IMR-90 (cell line): ENCODE data around the gene VMAC. TPM values are rescaled to one million over a fixed set of nuclear protein-coding genes. Genes with fewer than 3 reads are reported as not detected.

ENCODE experiments used
- CHD1 ChIP-seq: IDR thresholded peaks from 2 replicates; pipeline ENCODE4 v1.6.1; 2012; ENCODE audit warnings: low read depth, low read length, improper control_type of control experiment
- CTCF ChIP-seq: conservative IDR thresholded peaks from 2 replicates; pipeline ENCODE4 v1.5.1; 2012; ENCODE audit warnings: mild to moderate bottlenecking, low read depth, low read length, improper control_type of control experiment
- FOS ChIP-seq: fragments of 150-350 bp; IDR thresholded peaks from 2 replicates; pipeline ENCODE4 v1.6.1; 2016; ENCODE audit warnings: low read depth, low read length
- POLR2A ChIP-seq: IDR thresholded peaks from 2 replicates; pipeline ENCODE4 v1.6.1; 2012; ENCODE audit warnings: mild to moderate bottlenecking, low read depth, low read length
- USF2 ChIP-seq: fragments of 150-350 bp; IDR thresholded peaks from 2 replicates; pipeline ENCODE4 v1.6.1; 2017; ENCODE audit warnings: mild to moderate bottlenecking, antibody characterized with exemption, low read length, low read depth
- polyA plus RNA-seq, 3 experiments: library from polyadenylated mRNA; depleted of rRNA; stranded (reverse); fragments of >200 nt; gene quantifications; 2 replicates each; pipeline ENCODE4 v1.2.3, GENCODE V29; 2012; ENCODE audit warnings: low replicate concordance in 1 of 3
- total RNA-seq: library from RNA; depleted of rRNA; stranded (reverse); fragments of >200 nt; gene quantifications from 2 replicates; pipeline ENCODE4 v1.2.3, GENCODE V29; 2012

The VMAC gene
- total and polyA plus RNA-seq, 2 of the 4 experiments (the other 2 are of a cell fraction): 1.4 to 3.1 TPM

- TF ChIP-seq USF2: no peak
- no peak for TF ChIP-seq POLR2A
- TF ChIP-seq FOS: no peak
- TF ChIP-seq CTCF: no peak
- TF ChIP-seq CHD1: no peak
Measured at GRCh38 chr19:5933391-5934068, 28.9 kb downstream of the VMAC start (continued).
